H9 (cell line): ENCODE data around the gene RAB39A. TPM values are rescaled to one million over a fixed set of nuclear protein-coding genes. Genes with fewer than 3 reads are reported as not detected.
"Not testable (repeated sequence)": the region's sequence is repeated elsewhere in the genome, so short reads cannot be mapped to it uniquely, and the experiment has no call there.

Experiments used
- DNase-seq: peaks from one replicate; pipeline ENCODE4 v3.0.0-alpha.2; 2017
- H2AFZ ChIP-seq: one replicate; pipeline ENCODE4 v1.6.1; 2013; ENCODE audit warnings: mild to moderate bottlenecking, low read length, control low read depth, moderate library complexity
- H2AK5ac ChIP-seq: 2 replicates; pipeline ENCODE4 v1.6.1; 2013; ENCODE audit warnings: low read length, control low read depth, mixed read lengths; ENCODE audit not compliant: insufficient read length
- H2BK120ac ChIP-seq: one replicate; pipeline ENCODE4 v1.6.1; 2013; ENCODE audit warnings: low read depth, mild to moderate bottlenecking, low read length, control low read depth, inconsistent platforms; ENCODE audit not compliant: poor library complexity, severe bottlenecking
- H2BK12ac ChIP-seq: 2 replicates; pipeline ENCODE4 v1.6.1; 2013; ENCODE audit warnings: low read length, control low read depth, mixed read lengths, low read depth; ENCODE audit not compliant: insufficient read length
- H2BK15ac ChIP-seq: 2 replicates; pipeline ENCODE4 v1.6.1; 2013; ENCODE audit warnings: low read depth, low read length, control low read depth
- H2BK20ac ChIP-seq: one replicate; pipeline ENCODE4 v1.6.1; 2013; ENCODE audit warnings: low read depth, mild to moderate bottlenecking, low read length, control low read depth, inconsistent platforms; ENCODE audit not compliant: poor library complexity, severe bottlenecking
- H2BK5ac ChIP-seq: 2 replicates; pipeline ENCODE4 v1.6.1; 2013; ENCODE audit warnings: low read length, control low read depth, mixed read lengths; ENCODE audit not compliant: insufficient read length
- H3K14ac ChIP-seq: 2 replicates; pipeline ENCODE4 v1.6.1; 2013; ENCODE audit warnings: low read length, control low read depth; ENCODE audit not compliant: insufficient read depth
- H3K18ac ChIP-seq: 2 replicates; pipeline ENCODE4 v1.6.1; 2013; ENCODE audit warnings: low read depth, mild to moderate bottlenecking, mixed read lengths, low read length, control low read depth; ENCODE audit not compliant: insufficient read length
- H3K23ac ChIP-seq: 2 replicates; pipeline ENCODE4 v1.6.1; 2013; ENCODE audit warnings: low read length, control low read depth, mixed read lengths, low read depth; ENCODE audit not compliant: insufficient read length
- H3K23me2 ChIP-seq: 2 replicates; pipeline ENCODE4 v1.6.1; 2013; ENCODE audit warnings: low read depth, mild to moderate bottlenecking, mixed read lengths, low read length, control low read depth; ENCODE audit not compliant: insufficient read length, poor library complexity, severe bottlenecking
- H3K27ac ChIP-seq: 2 replicates; pipeline ENCODE4 v1.5.1; 2013; ENCODE audit warnings: low read length, control low read depth, mixed read lengths, low read depth; ENCODE audit not compliant: insufficient read length
- H3K27me3 ChIP-seq: 2 replicates; pipeline ENCODE4 v1.6.1; 2013; ENCODE audit warnings: low read length, control low read depth, inconsistent platforms; ENCODE audit not compliant: insufficient read depth
- H3K4ac ChIP-seq: 2 replicates; pipeline ENCODE4 v1.6.1; 2013; ENCODE audit warnings: low read depth, mild to moderate bottlenecking, control low read depth, inconsistent platforms, low read length, moderate library complexity
- H3K4me1 ChIP-seq: 2 replicates; pipeline ENCODE4 v1.6.1; 2013; ENCODE audit warnings: low read length, control low read depth, inconsistent platforms; ENCODE audit not compliant: insufficient read depth
- H3K4me2 ChIP-seq: 2 replicates; pipeline ENCODE4 v1.6.1; 2013; ENCODE audit warnings: low read length, control low read depth, mixed read lengths; ENCODE audit not compliant: insufficient read length, insufficient read depth
- H3K56ac ChIP-seq: 2 replicates; pipeline ENCODE4 v1.6.1; 2013; ENCODE audit warnings: low read depth, mild to moderate bottlenecking, mixed read lengths, low read length, control low read depth; ENCODE audit not compliant: insufficient read length
- H3K79me1 ChIP-seq: 2 replicates; pipeline ENCODE4 v1.6.1; 2013; ENCODE audit warnings: low read depth, mild to moderate bottlenecking, moderate library complexity, low read length, control low read depth, inconsistent platforms; ENCODE audit not compliant: insufficient read depth, poor library complexity, severe bottlenecking
- H3K79me2 ChIP-seq: 2 replicates; pipeline ENCODE4 v1.6.1; 2013; ENCODE audit warnings: low read length, control low read depth, inconsistent platforms; ENCODE audit not compliant: insufficient read depth
- H3K9ac ChIP-seq: 2 replicates; pipeline ENCODE4 v1.6.1; 2013; ENCODE audit warnings: low read length, control low read depth, mixed read lengths; ENCODE audit not compliant: insufficient read length; ENCODE audit errors: extremely low read depth
- H3K9me3 ChIP-seq: one replicate; pipeline ENCODE4 v1.6.1; 2013; ENCODE audit warnings: low read depth, low read length, inconsistent platforms; ENCODE audit not compliant: control insufficient read depth
- H3T11ph ChIP-seq: one replicate; pipeline ENCODE4 v1.6.1; 2013; ENCODE audit warnings: mild to moderate bottlenecking, low read length, control low read depth, inconsistent platforms
- H4K20me1 ChIP-seq: one replicate; pipeline ENCODE4 v1.6.1; 2013; ENCODE audit not compliant: control insufficient read depth, insufficient read length, insufficient read depth
- H4K5ac ChIP-seq: 2 replicates; pipeline ENCODE4 v1.6.1; 2013; ENCODE audit warnings: low read depth, mild to moderate bottlenecking, mixed read lengths, low read length, control low read depth; ENCODE audit not compliant: insufficient read length
- H4K8ac ChIP-seq: replicated peaks from 2 replicates; pipeline ENCODE4 v1.6.1; 2013; ENCODE audit warnings: low read length, control low read depth, mixed read lengths, low read depth; ENCODE audit not compliant: insufficient read length
- H4K91ac ChIP-seq: 2 replicates; pipeline ENCODE4 v1.6.1; 2013; ENCODE audit warnings: low read depth, mild to moderate bottlenecking, moderate library complexity, mixed read lengths, low read length, control low read depth; ENCODE audit not compliant: insufficient read length
- H3K27ac Mint-ChIP-seq, 3 experiments: 2 replicates in 2 of 3; 3 replicates in 1 of 3; pipeline ENCODE4 v1.8.0; 2020 to 2021; ENCODE audit warnings: mixed read lengths in 3 of 3, mild to moderate bottlenecking in 1 of 3, moderate library complexity in 1 of 3
- H3K27me3 Mint-ChIP-seq: 2 replicates; pipeline ENCODE4 v1.8.0; 2021; ENCODE audit warnings: low read depth, mild to moderate bottlenecking, moderate library complexity, mixed read lengths
- H3K36me3 Mint-ChIP-seq, 3 experiments: 2 replicates in 2 of 3; 3 replicates in 1 of 3; pipeline ENCODE4 v1.8.0; 2020 to 2021; ENCODE audit warnings: low read depth in 3 of 3, mixed read lengths in 3 of 3; ENCODE audit not compliant: insufficient read depth in 1 of 3
- H3K4me1 Mint-ChIP-seq, 2 experiments: 2 replicates each; pipeline ENCODE4 v1.8.0; 2020; ENCODE audit warnings: mixed read lengths in 2 of 2
- H3K4me3 Mint-ChIP-seq, 2 experiments: 2 replicates in 1 of 2; 3 replicates in 1 of 2; pipeline ENCODE4 v1.8.0; 2020 to 2021; ENCODE audit warnings: mild to moderate bottlenecking in 2 of 2, mixed read lengths in 2 of 2, moderate library complexity in 1 of 2
- H3K9me3 Mint-ChIP-seq, 2 experiments: 2 replicates in 1 of 2; 3 replicates in 1 of 2; pipeline ENCODE4 v1.8.0; 2020; ENCODE audit warnings: mild to moderate bottlenecking in 2 of 2, mixed read lengths in 2 of 2, moderate library complexity in 1 of 2
- WGBS: extraction: QIAGEN DNeasy Blood & Tissue Kit; methylation state at CpG from one replicate; pipeline ENCODE4 v1.1.7; 2013; ENCODE audit warnings: missing lambda C conversion rate, low lambda C conversion rate, mixed read lengths; ENCODE audit not compliant: insufficient read length; ENCODE audit errors: extremely low coverage; 5-methylcytosine and 5-hydroxymethylcytosine counted together
- total RNA-seq: library from RNA; stranded (reverse); gene quantifications from 2 replicates; pipeline ENCODE4 v1.2.1, GENCODE V29; 2021
- TF ChIP-seq, protein P1 (sequence below): fragments of 200-600 bp; sonication (generic); conservative IDR thresholded peaks from 3 replicates; pipeline ENCODE4 v1.8.0; 2021; ENCODE audit warnings: antibody characterized with exemption, mild to moderate bottlenecking

RAB39A gene
- total RNA-seq, 1 experiment from 2014 or later: 9.7 TPM

DNA sequence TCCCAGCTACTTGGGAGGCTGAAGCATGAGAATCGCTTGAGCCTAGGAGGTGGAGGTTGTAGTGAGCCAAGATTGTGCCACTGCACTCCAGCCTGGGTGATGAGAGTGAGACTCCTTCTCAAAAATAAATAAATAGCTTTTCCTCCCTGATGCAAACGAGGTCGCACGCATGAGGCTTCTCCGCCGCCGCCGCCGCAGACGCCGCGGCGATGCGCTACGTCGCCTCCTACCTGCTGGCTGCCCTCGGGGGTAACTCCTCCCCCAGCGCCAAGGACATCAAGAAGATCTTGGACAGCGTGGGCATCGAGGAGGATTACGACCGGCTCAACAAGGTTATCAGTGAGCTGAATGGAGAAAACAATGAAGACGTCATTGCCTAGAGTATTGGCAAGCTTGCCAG, 20.0 kb upstream of the RAB39A start:
- Histone ChIP-seq H2AK5ac (no peak overlapping the region), H3K79me2 (no peaks in the 10 kb centered on the region), H4K91ac (no peak overlapping the region), H3K14ac (no peak overlapping the region), H3K4ac (no peak overlapping the region), H2BK15ac (no peak overlapping the region), H3K9ac (no peak overlapping the region), H3K9me3 (no peaks in the 10 kb centered on the region), H3T11ph (no peak overlapping the region), H3K4me2 (no peak overlapping the region), H2AFZ (no peak overlapping the region), H3K56ac (no peak overlapping the region), H4K20me1 (no peaks in the 10 kb centered on the region), H3K18ac (no peak overlapping the region), H3K23ac (no peak overlapping the region), H3K27me3 (no peaks in the 10 kb centered on the region), H2BK12ac (no peak overlapping the region), H4K5ac (no peak overlapping the region), H3K79me1 (no peaks in the 10 kb centered on the region), H4K8ac (no peak overlapping the region), H2BK20ac (no peak overlapping the region), H3K23me2 (no peaks in the 10 kb centered on the region), H2BK120ac (no peak overlapping the region), H3K27ac (no peak overlapping the region), H3K4me1 (no peaks in the 10 kb centered on the region), H2BK5ac (no peak overlapping the region)
- no peak overlapping the region; a peak in 1 of 7 replicates for H3K27ac Mint-ChIP-seq
- H3K9me3 Mint-ChIP-seq: peaks cover 8% of the 10 kb centered on the region in 2 experiments
- no peaks in the 10 kb centered on the region for H3K27me3 Mint-ChIP-seq
- WGBS: no CpG with 5 or more reads among the region's 23 CpGs
- H3K4me3 Mint-ChIP-seq: no peak overlapping the region
- peaks cover 6% of the 10 kb centered on the region in 2 experiments; a peak in 3 of 4 replicates for H3K4me1 Mint-ChIP-seq
- DNase-seq: no peak
- H3K36me3 Mint-ChIP-seq: peaks cover 4 to 6% (median 4%) of the 10 kb centered on the region in 3 experiments; a peak in 5 of 7 replicates
- TF ChIP-seq, protein P1, sequence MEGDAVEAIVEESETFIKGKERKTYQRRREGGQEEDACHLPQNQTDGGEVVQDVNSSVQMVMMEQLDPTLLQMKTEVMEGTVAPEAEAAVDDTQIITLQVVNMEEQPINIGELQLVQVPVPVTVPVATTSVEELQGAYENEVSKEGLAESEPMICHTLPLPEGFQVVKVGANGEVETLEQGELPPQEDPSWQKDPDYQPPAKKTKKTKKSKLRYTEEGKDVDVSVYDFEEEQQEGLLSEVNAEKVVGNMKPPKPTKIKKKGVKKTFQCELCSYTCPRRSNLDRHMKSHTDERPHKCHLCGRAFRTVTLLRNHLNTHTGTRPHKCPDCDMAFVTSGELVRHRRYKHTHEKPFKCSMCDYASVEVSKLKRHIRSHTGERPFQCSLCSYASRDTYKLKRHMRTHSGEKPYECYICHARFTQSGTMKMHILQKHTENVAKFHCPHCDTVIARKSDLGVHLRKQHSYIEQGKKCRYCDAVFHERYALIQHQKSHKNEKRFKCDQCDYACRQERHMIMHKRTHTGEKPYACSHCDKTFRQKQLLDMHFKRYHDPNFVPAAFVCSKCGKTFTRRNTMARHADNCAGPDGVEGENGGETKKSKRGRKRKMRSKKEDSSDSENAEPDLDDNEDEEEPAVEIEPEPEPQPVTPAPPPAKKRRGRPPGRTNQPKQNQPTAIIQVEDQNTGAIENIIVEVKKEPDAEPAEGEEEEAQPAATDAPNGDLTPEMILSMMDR: no peak

DNA sequence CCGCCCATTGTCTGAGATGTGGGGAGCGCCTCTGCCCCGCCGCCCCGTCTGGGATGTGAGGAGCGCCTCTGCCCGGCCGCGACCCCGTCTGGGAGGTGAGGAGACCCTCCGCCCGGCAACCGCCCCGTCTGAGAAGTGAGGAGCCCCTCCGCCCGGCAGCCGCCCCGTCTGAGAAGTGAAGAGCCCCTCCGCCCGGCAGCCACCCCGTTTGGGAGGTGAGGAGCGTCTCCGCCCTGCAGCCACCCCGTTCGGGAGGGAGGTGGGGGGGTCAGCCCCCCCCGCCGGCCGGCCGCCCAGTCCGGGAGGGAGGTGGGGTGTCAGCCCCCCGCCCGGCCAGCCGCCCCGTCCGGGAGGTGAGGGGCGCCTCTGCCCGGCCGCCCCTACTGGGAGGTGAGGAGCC, 15.8 kb upstream of the RAB39A start:
- DNase-seq: not testable (repeated sequence)
- no CpG with 5 or more reads among the region's 38 CpGs for WGBS

More for the DNA sequence above, 15.8 kb upstream of the RAB39A start:
- not testable (repeated sequence) for H4K5ac ChIP-seq, H3K4me1 Mint-ChIP-seq, H3K9me3 ChIP-seq, H2BK15ac ChIP-seq, H3K4ac ChIP-seq, H3K23ac ChIP-seq, H3K4me1 ChIP-seq, H2AFZ ChIP-seq, H2BK20ac ChIP-seq, H3K79me2 ChIP-seq, H4K8ac ChIP-seq, H3K27me3 ChIP-seq, H4K20me1 ChIP-seq, H3K9me3 Mint-ChIP-seq, H3K27ac Mint-ChIP-seq, H3K14ac ChIP-seq, H3T11ph ChIP-seq, H3K27ac ChIP-seq, H3K4me3 Mint-ChIP-seq, H3K56ac ChIP-seq, H3K9ac ChIP-seq, H2AK5ac ChIP-seq, H3K36me3 Mint-ChIP-seq, H3K27me3 Mint-ChIP-seq, H2BK5ac ChIP-seq, H2BK12ac ChIP-seq, H3K79me1 ChIP-seq, H3K4me2 ChIP-seq, H4K91ac ChIP-seq, H2BK120ac ChIP-seq, H3K18ac ChIP-seq, H3K23me2 ChIP-seq
